ENCODE results near the gene F12.

Gene F12

DNA sequence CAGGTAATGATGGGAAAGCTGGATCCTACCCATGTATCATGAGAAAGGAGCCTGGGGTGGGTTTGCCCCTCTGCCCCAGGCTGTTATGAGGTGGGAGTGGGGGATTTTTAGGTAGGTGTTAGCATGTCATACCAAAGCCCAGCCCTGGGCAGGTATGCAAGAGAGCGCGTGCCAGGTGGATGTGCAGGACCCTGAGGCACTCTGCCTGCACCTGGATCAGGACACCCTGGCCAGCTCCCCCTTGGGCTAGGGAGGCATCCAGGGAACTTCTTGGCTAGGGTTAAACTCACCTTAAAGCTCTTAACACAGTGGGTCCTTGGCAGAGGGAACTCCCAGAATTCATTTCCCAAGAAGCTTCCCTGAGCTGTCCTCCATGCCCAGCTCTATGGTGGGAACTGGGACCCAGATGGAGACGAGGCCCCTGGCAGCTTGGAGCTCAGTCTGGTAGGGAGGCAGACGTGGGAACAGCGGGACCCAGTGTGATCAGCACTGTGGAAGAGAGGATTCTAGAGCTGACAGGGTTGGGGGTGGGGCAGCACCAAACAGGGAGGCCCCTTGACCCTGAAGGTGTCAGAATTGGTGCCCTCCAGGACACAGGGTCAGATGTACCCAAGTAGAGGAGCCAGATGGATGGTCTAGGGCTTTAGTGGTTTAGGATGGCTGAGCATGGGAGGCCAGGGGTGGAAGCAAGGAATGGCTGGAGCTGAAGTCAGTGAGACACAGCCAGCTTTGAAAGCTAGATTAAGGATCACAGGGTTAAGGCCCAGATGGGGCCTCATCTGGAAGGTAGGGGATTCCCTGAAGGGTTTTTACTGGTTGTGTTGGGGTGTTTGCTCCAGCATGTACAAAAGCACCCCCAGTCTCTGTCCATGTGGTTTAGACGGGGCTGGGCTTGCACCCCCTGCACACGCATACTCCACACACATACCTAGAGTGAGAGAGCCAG is 35.0 kb upstream of the F12 start:
- no peak for DNase-seq (ENCODE audit: extremely low read depth, low read depth)
- TF ChIP-seq CTCF (IDR thresholded peaks at IDR 0.05; ENCODE audit: low read depth, low read length) = no peak

DNA sequence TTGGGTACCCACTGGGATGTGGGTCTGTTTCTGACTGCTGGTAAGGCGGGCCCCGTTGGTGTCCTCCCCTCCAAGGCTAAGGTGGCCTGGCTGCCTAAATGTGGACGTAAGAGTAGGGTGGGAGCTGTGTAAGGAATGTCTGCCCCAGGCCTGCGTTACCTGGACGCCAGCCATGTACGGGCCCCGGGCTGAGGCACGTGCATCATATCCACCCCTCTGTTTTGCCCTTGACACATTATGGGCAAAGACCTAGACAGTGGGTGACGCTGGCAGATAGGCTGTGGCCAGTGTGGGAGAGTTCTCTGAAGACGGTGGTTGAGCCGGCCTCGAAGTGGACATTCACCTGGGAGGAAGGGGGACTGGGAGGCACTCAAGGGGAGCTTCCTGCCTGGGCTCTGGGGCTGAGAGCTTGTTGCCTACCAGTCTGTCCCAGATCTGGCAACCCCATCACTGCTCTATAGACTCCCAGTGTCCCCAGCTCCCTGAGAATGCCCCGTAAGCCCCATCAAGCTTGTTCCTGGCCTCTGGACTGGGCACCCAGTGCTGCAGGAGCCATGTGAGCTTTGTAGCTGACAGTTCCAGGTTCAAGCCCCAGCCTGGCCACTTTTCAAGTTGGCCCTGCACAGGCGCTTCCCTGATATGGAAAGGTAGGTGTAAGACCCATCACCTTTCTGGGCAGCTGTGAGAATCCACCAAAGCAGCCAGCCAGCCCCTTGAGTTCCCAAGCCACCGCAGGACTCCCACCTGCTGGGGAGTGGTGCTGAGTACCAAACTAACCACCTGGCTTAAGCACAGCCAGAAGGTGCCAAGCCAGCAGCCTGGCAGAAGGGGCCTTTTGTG is 34.0 kb upstream of the F12 start:
- no peak for DNase-seq (ENCODE audit: extremely low read depth, low read depth)
- no peak for TF ChIP-seq CTCF (IDR thresholded peaks at IDR 0.05; ENCODE audit: low read depth, low read length)

- no peak for TF ChIP-seq CTCF (IDR thresholded peaks at IDR 0.05; ENCODE audit: low read depth, low read length)
- DNase-seq (ENCODE audit: extremely low read depth, low read depth) = no peak
Observed at GRCh38 chr5:177442066-177442826, 32.9 kb upstream of the F12 start.

GRCh38 chr5:177440990-177441780 is 31.8 kb upstream of the F12 start:
- no peak for TF ChIP-seq CTCF (IDR thresholded peaks at IDR 0.05; ENCODE audit: low read depth, low read length)

GRCh38 chr5:177440211-177440989 is 31.0 kb upstream of the F12 start:
- no peak for DNase-seq (ENCODE audit: extremely low read depth, low read depth)
- no peak for TF ChIP-seq CTCF (IDR thresholded peaks at IDR 0.05; ENCODE audit: low read depth, low read length)

More at GRCh38 chr5:177440990-177441780, 31.8 kb upstream of the F12 start:
- no peak for DNase-seq (ENCODE audit: extremely low read depth, low read depth)

DNA sequence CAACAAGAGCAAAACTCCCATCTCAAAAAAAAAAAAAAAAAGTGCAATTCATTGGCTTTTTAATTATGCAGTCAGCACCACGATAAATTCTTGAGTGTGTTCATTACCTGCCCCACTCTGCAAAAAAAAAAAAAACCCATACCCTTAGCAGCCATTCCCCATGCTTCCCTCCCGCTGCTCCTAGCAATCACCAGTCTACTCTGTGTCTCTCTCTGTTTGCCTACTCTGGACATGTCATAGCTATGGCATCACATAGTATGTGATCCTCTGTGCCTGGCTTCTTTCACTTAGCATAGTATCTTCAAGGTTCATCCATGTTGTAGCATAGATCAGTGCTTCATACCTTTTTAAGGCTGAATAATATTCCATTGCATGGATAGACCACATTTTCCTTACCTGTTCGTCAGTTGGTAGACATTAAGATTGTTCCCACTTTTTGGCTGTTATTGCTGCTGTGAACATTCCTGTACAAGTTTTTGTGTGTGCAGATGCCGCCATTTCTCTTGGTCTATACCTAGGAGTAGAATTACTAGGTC is 30.2 kb upstream of the F12 start:
- TF ChIP-seq CTCF (IDR thresholded peaks at IDR 0.05; ENCODE audit: low read depth, low read length) = no peak
- no peak for DNase-seq (ENCODE audit: extremely low read depth, low read depth)
